ENCODE data around the gene CDH4.
"Not testable (repeated sequence)": the region's sequence is repeated elsewhere in the genome, so short reads cannot be mapped to it uniquely, and the experiment has no call there.

CDH4 gene

DNA sequence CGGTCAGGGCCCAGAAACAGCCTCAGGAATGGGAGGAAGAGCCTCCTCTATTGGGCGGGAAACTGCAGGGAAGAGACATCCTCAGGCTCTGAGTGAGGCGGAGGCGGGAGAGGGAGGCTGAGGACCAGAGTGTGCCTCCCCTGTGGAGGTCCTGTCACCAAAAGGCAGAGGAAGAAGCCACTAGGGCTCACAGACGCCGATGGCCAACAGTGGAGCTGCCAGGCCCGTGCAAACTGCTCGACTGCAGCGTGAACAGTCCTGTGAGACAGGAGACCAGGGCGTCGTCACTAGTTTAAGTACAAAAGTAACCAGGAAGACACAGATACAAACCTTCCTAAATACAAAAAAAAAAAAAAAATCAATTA is 730.9 kb downstream of the CDH4 start:
- H3K36me3 ChIP-seq (ENCODE audit: low read length): no peaks in the 10 kb centered on the region
- H4K20me1 ChIP-seq (ENCODE audit: low read depth, low read length): no peaks in the 10 kb centered on the region
- H3K79me2 ChIP-seq (ENCODE audit: insufficient read depth, low read length): no peaks in the 10 kb centered on the region
- H2AFZ ChIP-seq (ENCODE audit: low read depth, low read length, severe bottlenecking): no peak overlapping the region
- no peaks in the 10 kb centered on the region for H3K9me2 ChIP-seq (replicated peaks; ENCODE audit: insufficient read depth, low read length)
- no peaks in the 10 kb centered on the region for H3K9me3 ChIP-seq (ENCODE audit: insufficient read depth, low read length)
- TF ChIP-seq, protein P1, sequence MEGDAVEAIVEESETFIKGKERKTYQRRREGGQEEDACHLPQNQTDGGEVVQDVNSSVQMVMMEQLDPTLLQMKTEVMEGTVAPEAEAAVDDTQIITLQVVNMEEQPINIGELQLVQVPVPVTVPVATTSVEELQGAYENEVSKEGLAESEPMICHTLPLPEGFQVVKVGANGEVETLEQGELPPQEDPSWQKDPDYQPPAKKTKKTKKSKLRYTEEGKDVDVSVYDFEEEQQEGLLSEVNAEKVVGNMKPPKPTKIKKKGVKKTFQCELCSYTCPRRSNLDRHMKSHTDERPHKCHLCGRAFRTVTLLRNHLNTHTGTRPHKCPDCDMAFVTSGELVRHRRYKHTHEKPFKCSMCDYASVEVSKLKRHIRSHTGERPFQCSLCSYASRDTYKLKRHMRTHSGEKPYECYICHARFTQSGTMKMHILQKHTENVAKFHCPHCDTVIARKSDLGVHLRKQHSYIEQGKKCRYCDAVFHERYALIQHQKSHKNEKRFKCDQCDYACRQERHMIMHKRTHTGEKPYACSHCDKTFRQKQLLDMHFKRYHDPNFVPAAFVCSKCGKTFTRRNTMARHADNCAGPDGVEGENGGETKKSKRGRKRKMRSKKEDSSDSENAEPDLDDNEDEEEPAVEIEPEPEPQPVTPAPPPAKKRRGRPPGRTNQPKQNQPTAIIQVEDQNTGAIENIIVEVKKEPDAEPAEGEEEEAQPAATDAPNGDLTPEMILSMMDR (IDR thresholded peaks at IDR 0.05; ENCODE audit: insufficient read depth, low read length, poor library complexity, severe bottlenecking): no peak
- TF ChIP-seq EZH2phosphoT487 (conservative IDR thresholded peaks at IDR 0.05; ENCODE audit: low read length): no peak
- H3K27me3 ChIP-seq (ENCODE audit: low read length): no peaks in the 10 kb centered on the region
- H3K4me3 ChIP-seq (ENCODE audit: insufficient read depth, low read length, poor library complexity, severe bottlenecking): no peak overlapping the region
- H3F3A ChIP-seq (ENCODE audit: insufficient read depth): 0 out of 2 replicates have a peak, but pooled peaks cover 3% of the 10 kb centered on the region
- no peak overlapping the region for H3K27ac ChIP-seq (ENCODE audit: low read depth, low read length)
- no peak overlapping the region for H3K4me2 ChIP-seq (ENCODE audit: low read depth, low read length, poor library complexity, severe bottlenecking)
- H3K9ac ChIP-seq (ENCODE audit: low read length): no peak overlapping the region

DNA sequence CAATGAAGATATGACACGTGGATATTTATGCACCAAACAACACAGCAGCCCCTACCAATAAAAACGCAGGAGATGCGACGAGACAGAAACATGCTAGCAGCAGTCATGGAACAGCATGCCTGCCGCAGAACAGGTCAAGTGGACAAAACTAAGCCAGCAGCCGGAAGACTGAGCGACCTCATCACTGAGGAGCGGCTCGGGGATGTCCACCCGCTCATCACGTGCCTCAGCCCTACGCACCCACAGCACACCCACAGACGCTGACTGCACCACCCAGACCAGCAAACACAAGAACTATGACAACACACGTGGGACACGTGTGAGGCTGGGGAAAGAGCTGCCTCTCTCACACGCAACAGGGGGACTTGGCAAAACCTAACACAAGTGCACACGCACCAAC is 731.9 kb downstream of the CDH4 start:
- TF ChIP-seq, protein P1 (IDR thresholded peaks at IDR 0.05; ENCODE audit: insufficient read depth, low read length, poor library complexity, severe bottlenecking): no peak
- no peak for TF ChIP-seq EZH2phosphoT487 (conservative IDR thresholded peaks at IDR 0.05; ENCODE audit: low read length)
- no peaks in the 10 kb centered on the region for H3K36me3 ChIP-seq (ENCODE audit: low read length)
- H3F3A ChIP-seq (ENCODE audit: insufficient read depth): 0 out of 2 replicates have a peak, but pooled peaks cover 3% of the 10 kb centered on the region
- no peaks in the 10 kb centered on the region for H3K9me2 ChIP-seq (replicated peaks; ENCODE audit: insufficient read depth, low read length)
- no peaks in the 10 kb centered on the region for H3K27me3 ChIP-seq (ENCODE audit: low read length)
- H2AFZ ChIP-seq (ENCODE audit: low read depth, low read length, severe bottlenecking): no peak overlapping the region
- no peaks in the 10 kb centered on the region for H3K9me3 ChIP-seq (ENCODE audit: insufficient read depth, low read length)
- no peaks in the 10 kb centered on the region for H3K79me2 ChIP-seq (ENCODE audit: insufficient read depth, low read length)
- H3K4me3 ChIP-seq (ENCODE audit: insufficient read depth, low read length, poor library complexity, severe bottlenecking): no peak overlapping the region
- no peaks in the 10 kb centered on the region for H4K20me1 ChIP-seq (ENCODE audit: low read depth, low read length)
- no peak overlapping the region for H3K4me2 ChIP-seq (ENCODE audit: low read depth, low read length, poor library complexity, severe bottlenecking)
- H3K27ac ChIP-seq (ENCODE audit: low read depth, low read length): no peak overlapping the region
- H3K9ac ChIP-seq (ENCODE audit: low read length): no peak overlapping the region

DNA sequence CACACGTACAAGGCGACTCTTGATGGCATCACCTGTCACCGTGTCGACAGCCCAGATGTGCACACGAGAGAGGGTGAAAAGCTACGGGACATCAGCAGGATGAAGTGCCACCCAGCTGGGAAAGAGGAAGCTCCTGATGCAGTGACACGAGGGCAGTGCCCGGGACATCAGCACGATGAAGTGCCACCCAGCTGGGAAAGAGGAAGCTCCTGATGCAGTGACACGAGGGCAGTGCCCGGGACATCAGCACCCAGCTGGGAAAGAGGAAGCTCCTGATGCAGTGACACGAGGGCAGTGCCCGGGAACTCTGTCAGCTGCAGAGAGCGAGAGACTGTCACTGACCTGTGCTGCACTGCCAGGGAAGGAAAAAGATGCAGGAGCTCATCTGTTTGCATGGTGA is 732.4 kb downstream of the CDH4 start:
- not testable (repeated sequence) for H3K9me2 ChIP-seq (replicated peaks; ENCODE audit: insufficient read depth, low read length); H4K20me1 ChIP-seq (ENCODE audit: low read depth, low read length); H3K4me2 ChIP-seq (ENCODE audit: low read depth, low read length, poor library complexity, severe bottlenecking); H3K9me3 ChIP-seq (ENCODE audit: insufficient read depth, low read length); H3K36me3 ChIP-seq (ENCODE audit: low read length); H3F3A ChIP-seq (ENCODE audit: insufficient read depth); H3K27me3 ChIP-seq (ENCODE audit: low read length); H2AFZ ChIP-seq (ENCODE audit: low read depth, low read length, severe bottlenecking); H3K79me2 ChIP-seq (ENCODE audit: insufficient read depth, low read length); H3K4me3 ChIP-seq (ENCODE audit: insufficient read depth, low read length, poor library complexity, severe bottlenecking); H3K9ac ChIP-seq (ENCODE audit: low read length); H3K27ac ChIP-seq (ENCODE audit: low read depth, low read length)

DNA sequence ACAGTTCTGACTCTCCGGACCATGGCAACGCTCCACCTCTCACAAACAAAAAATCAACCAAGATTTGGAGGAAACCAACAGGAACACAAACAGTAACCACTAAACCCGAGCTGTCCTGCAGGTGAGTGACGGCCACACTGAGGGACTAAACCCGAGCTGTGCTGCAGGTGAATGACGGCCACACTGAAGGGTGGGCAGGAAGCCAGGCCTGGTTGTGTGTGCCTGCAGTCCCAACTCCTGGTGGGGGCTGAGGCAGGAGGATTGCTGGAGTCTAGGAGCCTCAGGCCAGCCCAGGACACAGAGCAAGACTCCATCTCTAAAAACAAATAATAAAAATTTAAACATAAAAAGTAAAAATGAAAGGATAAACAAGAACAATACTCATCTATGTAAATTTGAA is 733.0 kb downstream of the CDH4 start:
- no peaks in the 10 kb centered on the region for H4K20me1 ChIP-seq (ENCODE audit: low read depth, low read length)
- H3K36me3 ChIP-seq (ENCODE audit: low read length): no peaks in the 10 kb centered on the region
- no peaks in the 10 kb centered on the region for H3K9me3 ChIP-seq (ENCODE audit: insufficient read depth, low read length)
- H3K9ac ChIP-seq (ENCODE audit: low read length): no peak overlapping the region
- H2AFZ ChIP-seq (ENCODE audit: low read depth, low read length, severe bottlenecking): no peak overlapping the region
- 0 out of 2 replicates have a peak, but pooled peaks cover 3% of the 10 kb centered on the region for H3F3A ChIP-seq (ENCODE audit: insufficient read depth)
- H3K4me3 ChIP-seq (ENCODE audit: insufficient read depth, low read length, poor library complexity, severe bottlenecking): no peak overlapping the region
- H3K27ac ChIP-seq (ENCODE audit: low read depth, low read length): no peak overlapping the region
- TF ChIP-seq, protein P1 (IDR thresholded peaks at IDR 0.05; ENCODE audit: insufficient read depth, low read length, poor library complexity, severe bottlenecking): no peak
- TF ChIP-seq EZH2phosphoT487 (conservative IDR thresholded peaks at IDR 0.05; ENCODE audit: low read length): no peak
- no peak overlapping the region for H3K4me2 ChIP-seq (ENCODE audit: low read depth, low read length, poor library complexity, severe bottlenecking)
- no peaks in the 10 kb centered on the region for H3K79me2 ChIP-seq (ENCODE audit: insufficient read depth, low read length)
- no peaks in the 10 kb centered on the region for H3K27me3 ChIP-seq (ENCODE audit: low read length)
- no peaks in the 10 kb centered on the region for H3K9me2 ChIP-seq (replicated peaks; ENCODE audit: insufficient read depth, low read length)
